HG02798 (cell line): ENCODE results near the gene DNAH3.
"Not testable (repeated sequence)": the region's sequence is repeated elsewhere in the genome, so short reads cannot be mapped to it uniquely, and the experiment has no call there.

Experiments
- ATAC-seq: cut with Tn5 transposase; IDR thresholded peaks from one replicate; pipeline ENCODE4 v1.9.1; 2021; ENCODE audit warnings: mild to moderate bottlenecking; ENCODE audit not compliant: unreplicated experiment, poor library complexity

Gene DNAH3

GRCh38 chr16:21167929-21168602, 17.4 kb upstream of the DNAH3 start:
- ATAC-seq = no peak

GRCh38 chr16:21167360-21167759, 16.7 kb upstream of the DNAH3 start:
- no peak for ATAC-seq

GRCh38 chr16:21166561-21166961, 15.9 kb upstream of the DNAH3 start:
- ATAC-seq = no peak

GRCh38 chr16:21164521-21165168, 14.0 kb upstream of the DNAH3 start:
- no peak for ATAC-seq

- no peak for ATAC-seq
Observed at GRCh38 chr16:21163576-21163975, 12.9 kb upstream of the DNAH3 start.

GRCh38 chr16:21162661-21163151, 12.1 kb upstream of the DNAH3 start:
- no peak for ATAC-seq

- ATAC-seq = no peak
Observed at GRCh38 chr16:21161211-21161610, 10.6 kb upstream of the DNAH3 start.

GRCh38 chr16:21160276-21160675, 9.6 kb upstream of the DNAH3 start:
- no peak for ATAC-seq

- peak; percentile 25 for ATAC-seq
Observed at GRCh38 chr16:21159281-21159951, 8.8 kb upstream of the DNAH3 start.

- ATAC-seq = peak; percentile 90
Observed at GRCh38 chr16:21158208-21159110, 7.8 kb upstream of the DNAH3 start, which contains the start of gene LDAF1. Gene LDAF1, plus strand, starts transcription at chr16:21158674. Its CDS starts 2,509 bp downstream, at chr16:21161183.

- no peak for ATAC-seq
Observed at GRCh38 chr16:21157632-21158031, 7.0 kb upstream of the DNAH3 start.

- ATAC-seq = no peak
Observed at GRCh38 chr16:21156767-21157467, 6.3 kb upstream of the DNAH3 start.

- ATAC-seq = not testable (repeated sequence)
Observed at GRCh38 chr16:21156011-21156410, 5.4 kb upstream of the DNAH3 start.

GRCh38 chr16:21153124-21153729, 2.6 kb upstream of the DNAH3 start:
- not testable (repeated sequence) for ATAC-seq

- ATAC-seq = not testable (repeated sequence)
Observed at GRCh38 chr16:21152160-21153030, 1.7 kb upstream of the DNAH3 start.

- no peak for ATAC-seq
Observed at GRCh38 chr16:21145738-21146137, 4.9 kb downstream of the DNAH3 start.

GRCh38 chr16:21134053-21134452, 16.6 kb downstream of the DNAH3 start:
- no peak for ATAC-seq

- ATAC-seq = no peak
Observed at GRCh38 chr16:21130811-21131210, 19.8 kb downstream of the DNAH3 start.
